Astrocyte (in vitro differentiated cells and primary cell): ENCODE results near the gene CEP128. TPM values are rescaled to one million over a fixed set of nuclear protein-coding genes. Genes with fewer than 3 reads are reported as not detected.

Experiments used
- DNase-seq: peaks from one replicate; pipeline ENCODE4 v3.0.0-alpha.2; 2010; ENCODE audit warnings: low read depth
- FAIRE-seq: peaks from 2 replicates; lab custom pipeline; 2011; peaks lifted over from hg19 to GRCh38; lab: Jason Lieb, UNC
- H2AFZ ChIP-seq: 2 replicates; pipeline ENCODE4 v1.6.0; 2012; ENCODE audit warnings: low read depth, low read length, inconsistent platforms
- H3K27ac ChIP-seq: 2 replicates; pipeline ENCODE4 v1.5.1; 2011; ENCODE audit warnings: low read depth, low read length, inconsistent platforms
- H3K27me3 ChIP-seq: 2 replicates; pipeline ENCODE4 v1.6.0; 2011; ENCODE audit warnings: low read length, inconsistent platforms; ENCODE audit not compliant: insufficient read depth
- H3K36me3 ChIP-seq: 2 replicates; pipeline ENCODE4 v1.5.1; 2011; ENCODE audit warnings: low read length, inconsistent platforms; ENCODE audit not compliant: insufficient read depth
- H3K4me1 ChIP-seq: 2 replicates; pipeline ENCODE4 v1.5.1; 2011; ENCODE audit warnings: low read length, inconsistent platforms; ENCODE audit not compliant: insufficient read depth
- H3K4me2 ChIP-seq: 2 replicates; pipeline ENCODE4 v1.6.0; 2012; ENCODE audit warnings: low read length, inconsistent platforms
- H3K4me3 ChIP-seq: 2 replicates; pipeline ENCODE4 v1.5.1; 2011; ENCODE audit warnings: low read depth, mild to moderate bottlenecking, low read length, inconsistent platforms; ENCODE audit not compliant: insufficient read depth
- H3K79me2 ChIP-seq: 2 replicates; pipeline ENCODE4 v1.6.0; 2012; ENCODE audit warnings: mild to moderate bottlenecking, low read length, inconsistent platforms; ENCODE audit not compliant: insufficient read depth
- H3K9ac ChIP-seq: 2 replicates; pipeline ENCODE4 v1.6.0; 2012; ENCODE audit warnings: mild to moderate bottlenecking, low read length, inconsistent platforms
- H3K9me3 ChIP-seq: 2 replicates; pipeline ENCODE4 v1.5.1; 2012; ENCODE audit warnings: low read depth, mild to moderate bottlenecking, low read length, inconsistent platforms; ENCODE audit not compliant: insufficient read depth
- H4K20me1 ChIP-seq: 2 replicates; pipeline ENCODE4 v1.6.0; 2012; ENCODE audit warnings: low read length, inconsistent platforms; ENCODE audit not compliant: insufficient read depth
- H3K27ac Mint-ChIP-seq: one replicate; pipeline ENCODE4 v1.8.0; 2021; ENCODE audit warnings: mild to moderate bottlenecking, mixed read lengths; ENCODE audit not compliant: unreplicated experiment
- H3K27me3 Mint-ChIP-seq: one replicate; pipeline ENCODE4 v1.8.0; 2021; ENCODE audit warnings: low read depth, mixed read lengths; ENCODE audit not compliant: unreplicated experiment
- H3K36me3 Mint-ChIP-seq: one replicate; pipeline ENCODE4 v1.8.0; 2021; ENCODE audit warnings: low read depth, mixed read lengths; ENCODE audit not compliant: unreplicated experiment
- H3K4me1 Mint-ChIP-seq: one replicate; pipeline ENCODE4 v1.8.0; 2021; ENCODE audit warnings: low read depth, mixed read lengths; ENCODE audit not compliant: unreplicated experiment
- H3K4me3 Mint-ChIP-seq: one replicate; pipeline ENCODE4 v1.8.0; 2021; ENCODE audit warnings: mild to moderate bottlenecking, moderate library complexity, mixed read lengths; ENCODE audit not compliant: unreplicated experiment
- H3K9me3 Mint-ChIP-seq: one replicate; pipeline ENCODE4 v1.8.0; 2021; ENCODE audit warnings: mild to moderate bottlenecking, mixed read lengths; ENCODE audit not compliant: unreplicated experiment
- EZH2 ChIP-seq: IDR thresholded peaks from 2 replicates; pipeline ENCODE4 v1.6.1; 2012; ENCODE audit warnings: mild to moderate bottlenecking, low read length, inconsistent platforms; ENCODE audit not compliant: insufficient read depth
- total RNA-seq: library from RNA; stranded (reverse); gene quantifications from 2 replicates; pipeline ENCODE4 v1.2.1, GENCODE V29; 2021
- TF ChIP-seq, protein P1 (sequence below): IDR thresholded peaks from 2 replicates; pipeline ENCODE4 v1.5.1; 2011; ENCODE audit warnings: low read depth, mild to moderate bottlenecking, inconsistent platforms, low read length, moderate library complexity; ENCODE audit not compliant: insufficient read depth

The CEP128 gene
- total RNA-seq, 1 donor from 2014 or later, result 6.4 TPM

DNA sequence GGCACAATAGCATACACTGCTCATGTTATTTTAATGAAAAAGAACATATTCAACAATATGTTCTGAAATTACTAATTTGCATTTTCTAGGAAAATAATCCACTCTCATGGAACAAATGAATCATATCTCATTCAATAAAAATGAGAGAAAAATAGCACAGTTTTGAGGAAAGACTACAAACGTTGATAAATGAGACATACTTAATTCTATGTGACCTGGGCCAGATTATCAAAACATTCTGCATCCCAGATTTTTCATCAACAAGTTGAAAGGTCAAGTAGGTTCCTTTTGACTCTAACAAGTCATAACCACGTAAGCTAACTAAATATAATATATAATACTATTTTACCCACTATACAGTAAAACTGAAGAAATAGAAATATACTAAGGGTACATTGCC lies 296.7 kb downstream of the CEP128 start:
- Histone ChIP-seq H2AFZ (no peak overlapping the region), H3K9me3 (no peaks in the 10 kb centered on the region), H3K4me1 (no peaks in the 10 kb centered on the region), H3K27me3 (no peaks in the 10 kb centered on the region), H3K4me2 (no peak overlapping the region), H3K27ac (no peak overlapping the region), H3K36me3 (no peaks in the 10 kb centered on the region), H4K20me1 (no peaks in the 10 kb centered on the region), H3K4me3 (no peak overlapping the region), H3K79me2 (no peaks in the 10 kb centered on the region), H3K9ac (no peak overlapping the region)
- no peak for FAIRE-seq
- no peak for TF ChIP-seq EZH2
- TF ChIP-seq, protein P1, sequence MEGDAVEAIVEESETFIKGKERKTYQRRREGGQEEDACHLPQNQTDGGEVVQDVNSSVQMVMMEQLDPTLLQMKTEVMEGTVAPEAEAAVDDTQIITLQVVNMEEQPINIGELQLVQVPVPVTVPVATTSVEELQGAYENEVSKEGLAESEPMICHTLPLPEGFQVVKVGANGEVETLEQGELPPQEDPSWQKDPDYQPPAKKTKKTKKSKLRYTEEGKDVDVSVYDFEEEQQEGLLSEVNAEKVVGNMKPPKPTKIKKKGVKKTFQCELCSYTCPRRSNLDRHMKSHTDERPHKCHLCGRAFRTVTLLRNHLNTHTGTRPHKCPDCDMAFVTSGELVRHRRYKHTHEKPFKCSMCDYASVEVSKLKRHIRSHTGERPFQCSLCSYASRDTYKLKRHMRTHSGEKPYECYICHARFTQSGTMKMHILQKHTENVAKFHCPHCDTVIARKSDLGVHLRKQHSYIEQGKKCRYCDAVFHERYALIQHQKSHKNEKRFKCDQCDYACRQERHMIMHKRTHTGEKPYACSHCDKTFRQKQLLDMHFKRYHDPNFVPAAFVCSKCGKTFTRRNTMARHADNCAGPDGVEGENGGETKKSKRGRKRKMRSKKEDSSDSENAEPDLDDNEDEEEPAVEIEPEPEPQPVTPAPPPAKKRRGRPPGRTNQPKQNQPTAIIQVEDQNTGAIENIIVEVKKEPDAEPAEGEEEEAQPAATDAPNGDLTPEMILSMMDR, result no peak
- no peaks in the 10 kb centered on the region for H3K27me3 Mint-ChIP-seq
- peaks cover 2% of the 10 kb centered on the region for H3K9me3 Mint-ChIP-seq
- no peak overlapping the region for H3K27ac Mint-ChIP-seq
- peaks cover 3% of the 10 kb centered on the region for H3K4me1 Mint-ChIP-seq
- H3K4me3 Mint-ChIP-seq, result no peak overlapping the region
- no peak for DNase-seq
- H3K36me3 Mint-ChIP-seq, result no peaks in the 10 kb centered on the region

DNA sequence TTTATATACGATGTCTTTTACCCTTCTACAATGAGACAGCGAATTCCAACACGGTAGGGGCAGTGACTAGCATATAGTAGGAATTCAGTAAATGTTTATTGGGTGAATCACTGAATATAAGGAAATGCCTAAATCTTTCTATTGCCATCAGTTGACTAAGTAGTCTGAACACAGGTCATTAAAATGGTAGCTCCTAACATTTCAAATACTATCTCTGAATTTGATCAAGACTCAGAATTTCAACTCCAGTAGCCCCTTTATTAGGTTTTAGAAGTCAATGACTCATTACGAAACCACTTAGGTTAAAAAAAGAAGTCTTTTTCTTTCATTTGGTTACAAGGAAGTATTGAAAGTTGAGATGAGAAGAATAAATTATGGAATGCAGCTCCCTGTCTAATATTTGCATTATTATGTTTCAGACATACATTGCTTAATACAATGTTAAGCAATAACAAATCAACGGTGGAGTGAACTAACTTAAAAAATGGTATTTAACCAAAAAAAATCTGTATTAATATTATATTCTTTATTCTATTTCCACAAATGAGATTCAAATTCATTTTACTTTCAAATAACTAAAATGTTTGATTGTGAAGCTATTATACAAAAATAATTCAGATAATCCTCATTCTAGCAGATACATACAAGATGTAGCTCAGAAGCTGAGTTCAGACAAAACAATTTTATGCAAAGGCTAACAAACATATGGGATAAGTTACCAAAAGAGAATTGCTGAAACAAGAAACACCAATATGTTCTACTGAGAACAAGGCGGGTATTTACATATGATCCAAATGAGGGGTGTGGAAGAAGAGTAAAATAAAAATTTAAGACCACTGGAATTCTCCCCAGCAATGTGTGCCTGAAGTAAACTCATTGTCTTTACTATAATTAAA lies 302.7 kb downstream of the CEP128 start:
- Mint-ChIP-seq H3K27ac (peak overlapping the region; percentile 94), H3K4me3 (no peak overlapping the region), H3K27me3 (no peaks in the 10 kb centered on the region)

More for the DNA sequence above, 302.7 kb downstream of the CEP128 start:
- Histone ChIP-seq H3K9me3 (no peaks in the 10 kb centered on the region), H2AFZ (no peak overlapping the region), H3K27ac (peak overlapping the region; percentile 73), H3K4me2 (peak overlapping the region; percentile 51), H3K4me1 (peaks cover 13% of the 10 kb centered on the region), H3K36me3 (no peaks in the 10 kb centered on the region), H3K79me2 (no peaks in the 10 kb centered on the region), H3K27me3 (no peaks in the 10 kb centered on the region), H3K4me3 (no peak overlapping the region), H4K20me1 (no peaks in the 10 kb centered on the region), H3K9ac (no peak overlapping the region)
- no peaks in the 10 kb centered on the region for H3K36me3 Mint-ChIP-seq
- peaks cover 23% of the 10 kb centered on the region for H3K4me1 Mint-ChIP-seq
- no peaks in the 10 kb centered on the region for H3K9me3 Mint-ChIP-seq
- no peak for TF ChIP-seq EZH2
- TF ChIP-seq, protein P1, result no peak
- DNase-seq (peak; percentile 82), FAIRE-seq (peak; percentile 75)
